Erythroblast (primary cell): ENCODE measurements around the gene HOXC4.

Experiments used
- DNase-seq, 2 experiments: peaks; one replicate each; lab custom pipeline; 2025; lab: John Stamatoyannopoulos, UW
- GATA1 ChIP-seq: IDR thresholded peaks from 2 replicates; pipeline ENCODE4 v1.6.1; 2011; ENCODE audit warnings: low read depth, mild to moderate bottlenecking, control low read depth, low read length, moderate library complexity
- POLR2A ChIP-seq: IDR thresholded peaks from 2 replicates; pipeline ENCODE4 v1.6.1; 2011; ENCODE audit warnings: mild to moderate bottlenecking, low read length

Gene HOXC4

DNA sequence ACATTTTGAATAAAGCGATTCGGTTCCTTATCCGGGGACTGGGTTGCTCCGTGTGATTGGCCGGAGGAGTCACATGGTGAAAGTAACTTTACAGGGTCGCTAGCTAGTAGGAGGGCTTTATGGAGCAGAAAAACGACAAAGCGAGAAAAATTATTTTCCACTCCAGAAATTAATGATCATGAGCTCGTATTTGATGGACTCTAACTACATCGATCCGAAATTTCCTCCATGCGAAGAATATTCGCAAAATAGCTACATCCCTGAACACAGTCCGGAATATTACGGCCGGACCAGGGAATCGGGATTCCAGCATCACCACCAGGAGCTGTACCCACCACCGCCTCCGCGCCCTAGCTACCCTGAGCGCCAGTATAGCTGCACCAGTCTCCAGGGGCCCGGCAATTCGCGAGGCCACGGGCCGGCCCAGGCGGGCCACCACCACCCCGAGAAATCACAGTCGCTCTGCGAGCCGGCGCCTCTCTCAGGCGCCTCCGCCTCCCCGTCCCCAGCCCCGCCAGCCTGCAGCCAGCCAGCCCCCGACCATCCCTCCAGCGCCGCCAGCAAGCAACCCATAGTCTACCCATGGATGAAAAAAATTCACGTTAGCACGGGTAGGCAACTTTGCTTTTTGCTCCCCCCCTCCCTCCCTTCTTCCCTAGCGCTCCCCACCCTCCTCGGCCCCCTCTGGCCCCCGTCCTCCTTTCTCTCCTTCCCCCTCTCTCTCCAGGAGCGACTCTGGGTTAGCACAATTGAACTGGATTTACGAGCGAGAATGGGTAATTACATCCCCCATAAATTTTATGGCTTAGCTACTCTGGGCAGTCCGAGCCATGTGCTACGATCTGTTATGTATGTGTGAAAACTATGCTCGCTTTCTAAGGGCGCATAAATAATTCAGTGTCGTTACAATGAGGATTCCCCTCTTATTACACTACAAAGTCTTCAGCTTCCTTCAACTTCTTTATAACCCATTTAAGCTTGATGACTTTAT lies at the start of gene HOXC4:
Gene HOXC4, plus strand, starts transcription at position 85 of the 991 bp plus-strand sequence. Its CDS starts 88 bp downstream, at position 173.
- DNase-seq, result no peak
- TF ChIP-seq POLR2A (no peak), GATA1 (no peak)

- no peak for DNase-seq
- TF ChIP-seq GATA1, result no peak
- TF ChIP-seq POLR2A, result no peak
These were observed 49.4 kb upstream of the HOXC4 start for GRCh38 chr12:54004063-54004840.

- no peak for TF ChIP-seq GATA1
- DNase-seq, result no peak
These were observed 48.6 kb upstream of the HOXC4 start for GRCh38 chr12:54004841-54005530.

DNA sequence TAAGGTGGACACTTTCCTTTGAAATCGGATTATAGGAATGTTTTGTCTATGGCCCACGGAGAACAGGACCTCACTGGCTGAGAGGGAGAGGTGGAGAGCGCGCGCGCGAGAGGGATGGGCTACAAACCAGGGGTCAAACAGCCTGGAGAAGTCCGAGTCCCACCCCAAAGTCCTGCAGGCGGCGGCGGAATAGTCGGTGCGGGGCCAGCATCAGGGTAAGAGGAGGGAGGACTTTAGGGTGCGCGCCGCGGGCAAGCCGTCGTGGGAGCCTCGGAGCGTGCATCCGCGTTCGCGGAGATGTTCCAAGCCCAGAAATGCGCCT lies 48.1 kb upstream of the HOXC4 start:
- no peak for DNase-seq
- no peak for TF ChIP-seq POLR2A
- TF ChIP-seq GATA1, result no peak

DNA sequence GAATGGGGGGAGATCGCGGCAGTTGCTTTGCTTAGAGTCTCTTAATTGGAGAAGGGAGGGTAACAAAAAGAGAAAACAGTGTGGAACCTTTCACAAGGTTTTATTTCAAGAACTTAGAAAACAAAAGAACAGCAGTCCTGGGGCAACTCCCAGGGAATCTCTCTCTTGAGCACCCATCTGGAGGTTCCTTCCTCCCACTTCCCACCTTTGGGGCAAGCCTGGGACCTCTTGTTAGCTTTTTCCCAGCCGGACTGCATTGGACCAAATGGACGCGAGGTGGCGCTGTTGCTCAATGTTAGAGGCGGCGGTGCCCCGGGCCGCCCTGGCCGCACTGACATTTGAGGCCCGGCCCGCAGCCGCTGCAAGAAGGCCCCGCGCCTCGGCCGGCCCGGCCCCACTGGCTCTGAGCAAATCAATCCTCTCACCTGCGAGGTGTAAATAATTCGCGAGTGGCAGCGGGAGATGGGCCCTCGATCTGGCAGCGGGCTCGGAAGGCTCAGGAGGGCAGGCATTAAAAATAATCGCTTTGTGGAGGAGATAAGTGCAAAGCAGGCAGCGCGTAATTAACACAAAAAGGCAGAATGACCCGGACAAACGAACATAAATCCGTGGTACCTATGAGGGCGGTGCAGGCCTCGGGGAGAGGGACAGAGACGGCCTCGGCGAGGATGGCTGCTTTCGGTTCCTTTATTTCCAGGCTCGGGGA lies 47.6 kb upstream of the HOXC4 start:
- TF ChIP-seq POLR2A (no peak), GATA1 (no peak)
- DNase-seq, result peak; percentile 76 to 89

DNA sequence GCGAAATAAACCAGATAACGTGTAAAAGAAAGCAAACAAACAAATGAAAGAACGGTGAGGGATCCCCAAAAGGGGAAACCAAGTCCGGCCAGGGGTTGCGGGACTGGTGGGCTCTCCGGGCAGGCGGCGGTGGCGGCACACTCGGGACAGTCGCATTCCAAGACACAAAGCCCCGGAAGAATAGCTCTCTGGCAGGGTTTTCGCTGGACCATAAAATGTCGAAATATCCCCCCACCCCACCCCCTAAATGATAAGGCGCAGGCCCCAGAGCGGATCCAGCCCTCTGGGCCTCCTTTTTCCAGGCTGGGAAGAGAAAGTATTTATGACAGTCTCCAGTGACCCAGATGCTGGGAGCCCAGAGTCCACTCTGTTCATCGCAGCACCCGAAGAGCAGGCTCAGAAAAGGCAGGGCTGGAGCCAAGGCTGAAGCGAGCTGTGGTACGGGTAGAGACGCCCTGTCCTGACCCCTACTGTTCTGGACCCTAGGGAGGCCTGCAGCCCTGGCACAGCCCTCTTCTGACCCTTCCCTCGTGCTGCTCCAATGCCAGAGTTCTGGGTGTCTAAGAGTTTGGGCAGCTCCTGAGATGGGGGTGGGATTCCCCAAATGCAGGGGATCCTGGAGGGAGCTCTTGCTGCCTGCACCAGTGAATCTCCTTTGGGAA lies 46.9 kb upstream of the HOXC4 start:
- DNase-seq, result no peak
- no peak for TF ChIP-seq POLR2A
- no peak for TF ChIP-seq GATA1

DNA sequence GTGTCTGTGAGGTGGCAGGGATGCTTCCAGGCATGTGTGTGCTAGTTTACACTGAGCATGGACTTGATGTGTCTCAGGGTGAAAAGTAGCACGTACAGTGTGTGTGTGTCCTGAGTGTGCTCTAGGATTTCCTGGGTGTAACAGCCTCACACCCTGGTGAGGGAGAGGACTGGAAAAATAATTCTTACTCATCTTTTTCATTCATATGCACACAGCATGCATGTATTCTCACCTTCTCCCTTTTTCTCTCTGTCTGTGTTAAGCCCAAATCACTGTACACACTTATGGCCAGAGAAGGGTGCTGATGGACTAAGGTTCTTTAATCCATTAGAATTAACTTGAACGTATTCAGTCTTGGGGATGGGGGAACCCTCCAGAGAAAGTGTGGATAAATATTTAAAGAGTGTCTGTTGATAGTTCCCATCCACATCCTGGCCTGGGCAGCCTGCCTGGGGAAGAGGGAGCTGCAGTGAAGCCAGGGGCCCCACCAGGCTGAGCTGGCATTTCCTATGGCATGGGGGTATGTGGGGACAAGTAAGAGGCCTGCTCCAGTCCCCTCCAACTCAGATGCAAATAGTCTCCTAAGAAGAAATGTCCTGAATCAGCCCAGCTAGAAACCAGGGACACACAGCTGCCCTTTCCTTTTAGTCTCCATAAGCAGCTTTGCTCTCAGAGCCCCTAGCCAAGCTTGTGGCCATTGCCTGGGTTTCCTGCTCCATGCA lies 45.9 kb upstream of the HOXC4 start:
- no peak for DNase-seq
- TF ChIP-seq POLR2A (no peak), GATA1 (no peak)

DNA sequence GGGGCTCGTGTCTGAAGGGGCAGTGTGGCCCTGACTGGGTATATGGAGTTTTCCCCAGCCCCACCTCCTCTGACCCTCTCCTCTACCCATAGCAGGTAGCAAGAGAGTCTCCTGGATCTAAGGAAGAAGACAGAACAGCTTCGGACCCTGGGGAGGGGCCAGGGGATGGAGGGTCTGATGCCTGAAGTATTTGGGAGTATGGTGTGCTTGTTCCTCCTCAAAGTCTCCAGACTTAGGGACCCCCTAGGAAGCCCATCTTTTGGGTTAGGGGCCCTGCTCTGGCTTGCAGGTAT lies 45.4 kb upstream of the HOXC4 start:
- TF ChIP-seq POLR2A, result no peak
- no peak for TF ChIP-seq GATA1

DNA sequence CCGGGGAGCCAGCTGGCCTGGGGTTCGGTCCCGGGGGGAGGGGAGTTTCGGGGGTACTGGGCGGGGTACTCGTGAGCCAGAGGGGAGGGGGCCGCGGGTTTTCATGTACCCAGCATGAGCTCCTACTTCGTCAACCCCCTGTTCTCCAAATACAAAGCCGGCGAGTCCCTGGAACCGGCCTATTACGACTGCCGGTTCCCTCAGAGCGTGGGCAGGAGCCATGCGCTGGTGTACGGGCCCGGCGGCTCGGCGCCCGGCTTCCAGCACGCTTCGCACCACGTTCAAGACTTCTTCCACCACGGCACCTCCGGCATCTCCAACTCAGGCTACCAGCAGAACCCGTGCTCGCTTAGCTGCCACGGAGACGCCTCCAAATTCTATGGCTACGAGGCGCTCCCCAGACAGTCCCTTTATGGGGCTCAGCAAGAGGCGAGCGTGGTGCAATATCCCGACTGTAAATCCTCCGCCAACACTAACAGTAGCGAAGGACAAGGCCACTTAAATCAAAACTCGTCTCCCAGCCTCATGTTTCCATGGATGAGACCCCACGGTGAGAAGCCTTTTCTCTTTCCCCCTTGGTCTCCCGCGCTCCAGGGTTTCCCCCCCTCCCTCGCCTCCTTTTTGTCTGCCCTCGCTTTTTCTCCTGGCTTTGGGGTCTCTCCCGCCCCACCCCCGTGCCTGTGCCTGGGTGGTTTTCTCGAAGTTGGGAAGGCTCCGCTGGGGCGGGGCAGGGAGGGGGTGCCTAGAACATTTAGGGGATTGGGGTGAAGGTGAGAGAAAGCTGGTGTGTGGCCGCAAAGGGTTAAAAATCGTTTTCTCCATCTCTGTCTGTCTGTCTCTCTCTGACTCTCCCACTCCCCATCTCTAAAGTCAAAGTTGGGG lies 44.2 kb upstream of the HOXC4 start:
- no peak for DNase-seq
- no peak for TF ChIP-seq POLR2A
- TF ChIP-seq GATA1, result no peak

More for the DNA sequence above, 45.4 kb upstream of the HOXC4 start:
- DNase-seq, result no peak

- TF ChIP-seq GATA1 (no peak), POLR2A (no peak)
- no peak for DNase-seq
These were observed 43.3 kb upstream of the HOXC4 start for GRCh38 chr12:54010053-54010971.

GRCh38 chr12:54010972-54011664 lies 42.5 kb upstream of the HOXC4 start:
- no peak for DNase-seq
- TF ChIP-seq POLR2A (no peak), GATA1 (no peak)
